NCI-H146 treated with DMSO at 0.1 percent for 48 hours (cell line): ENCODE results near the gene NPDC1.

ENCODE experiments used
- DNase-seq: peaks from one replicate; lab custom pipeline; 2025; ENCODE audit not compliant: unreplicated experiment; lab: John Stamatoyannopoulos, UW

Gene NPDC1

DNA sequence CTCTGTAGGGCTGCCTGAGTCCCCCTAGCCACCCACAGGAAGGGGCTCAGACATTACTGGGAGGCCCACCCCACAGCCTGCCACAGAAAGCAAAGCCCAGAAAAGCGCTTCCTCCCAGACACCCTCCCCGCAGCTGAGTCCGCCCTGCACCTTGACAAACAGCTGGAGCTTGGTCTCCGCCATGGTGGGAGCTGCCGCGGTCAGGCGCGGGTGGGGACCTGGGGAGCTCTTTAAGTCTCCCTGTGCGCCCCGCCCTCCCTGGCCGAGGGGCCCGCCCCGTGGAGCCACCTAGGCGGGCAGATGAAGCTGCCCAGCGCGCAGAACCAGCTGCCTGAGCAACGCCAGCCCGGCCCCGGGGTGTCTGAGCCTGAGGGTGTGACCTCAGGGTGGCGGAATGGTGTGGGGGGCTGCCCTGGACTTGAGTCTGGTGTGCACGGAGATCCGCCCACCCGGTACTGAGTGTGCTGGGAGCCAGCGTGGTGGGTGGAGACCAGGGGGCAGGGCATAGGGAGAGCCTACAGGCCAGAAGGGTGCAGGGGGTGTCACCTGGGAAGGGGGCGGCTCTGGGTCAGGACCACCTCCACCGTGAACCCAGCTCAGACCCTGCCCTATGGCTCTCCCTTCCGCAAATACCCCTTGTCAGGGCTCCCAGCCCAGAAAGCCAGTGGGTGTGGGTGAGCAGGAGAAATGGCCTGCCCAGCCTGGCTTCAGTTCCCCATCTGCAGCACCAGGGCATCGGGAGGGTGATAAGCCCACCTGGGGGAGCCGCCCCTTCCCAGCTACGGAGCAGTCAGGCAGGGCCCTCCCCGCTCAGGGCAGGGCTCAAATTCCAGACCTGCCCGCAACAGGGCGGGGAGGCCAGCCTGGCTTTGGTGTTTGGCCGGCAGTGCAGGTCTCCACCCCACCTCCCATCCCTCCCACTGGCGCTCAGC, 49.4 kb downstream of the NPDC1 start, which contains the start of gene CLIC3:
CLIC3 (minus strand) TSS at position 208 of the 932 bp plus-strand sequence; CDS start at position 183, 25 bp downstream.
- DNase-seq = no peak

DNA sequence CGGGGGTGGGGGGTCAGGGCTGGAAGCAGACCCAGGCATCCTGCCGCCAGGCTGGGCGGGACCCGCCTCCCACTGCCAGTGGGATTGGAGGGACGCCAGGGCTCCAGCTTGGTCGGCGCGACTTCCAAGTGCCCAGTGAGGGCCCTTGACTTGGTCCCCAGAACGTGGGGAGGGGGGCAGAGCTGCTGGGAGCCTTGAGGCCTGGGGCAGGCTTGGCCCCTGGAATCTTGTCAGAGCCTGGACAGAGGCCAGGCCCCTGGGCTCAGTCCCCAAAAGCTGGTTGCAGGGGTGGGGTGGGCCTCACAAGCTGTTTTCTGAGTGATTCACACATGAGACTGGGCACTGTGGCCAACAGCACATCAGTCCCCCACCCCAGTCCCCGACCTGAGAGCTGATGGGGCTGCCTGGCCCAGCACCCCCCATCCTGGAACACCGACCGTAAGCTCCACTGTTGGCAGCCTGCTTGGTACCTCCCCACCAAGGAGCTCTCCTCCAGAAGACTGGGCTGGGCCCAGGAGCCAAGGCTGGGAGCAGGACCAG, 50.1 kb downstream of the NPDC1 start:
- no peak for DNase-seq

DNA sequence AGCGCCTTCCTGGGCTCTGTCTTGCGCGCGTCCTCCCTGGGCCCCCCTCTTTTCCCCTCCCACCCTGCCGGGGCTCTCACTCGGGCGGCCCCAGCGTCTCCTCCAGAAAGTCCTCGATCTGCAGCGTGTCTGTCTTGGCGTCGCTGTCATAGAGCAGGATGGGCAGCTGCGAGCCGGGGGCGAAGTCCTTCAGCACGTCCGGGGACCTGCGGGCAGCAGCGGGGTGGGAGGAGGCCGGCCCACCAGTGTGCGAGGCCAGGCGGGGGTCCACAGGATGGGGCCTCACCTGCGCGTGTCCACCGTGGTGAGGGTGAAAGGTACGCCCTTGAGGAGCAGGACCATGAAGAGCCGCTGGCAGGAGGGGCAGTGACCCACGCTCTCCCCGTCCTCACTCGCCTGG, 50.6 kb downstream of the NPDC1 start:
- DNase-seq = no peak

DNA sequence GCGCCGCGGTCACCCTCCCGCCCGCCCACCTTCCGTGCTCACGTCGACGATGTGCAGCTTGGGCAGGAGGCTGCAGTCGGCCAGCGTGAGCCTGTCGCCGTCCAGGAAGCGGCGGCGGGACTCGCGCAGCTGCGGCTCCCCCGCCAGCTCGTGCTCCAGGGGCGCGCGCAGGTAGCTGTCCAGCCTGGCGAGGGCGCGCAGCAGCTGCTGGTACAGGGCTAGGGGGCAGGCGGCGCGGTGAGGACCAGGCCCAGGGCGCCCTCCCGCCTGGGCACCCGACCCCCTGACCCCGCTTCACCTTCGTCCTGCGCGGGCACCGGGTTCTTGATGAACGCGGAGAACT, 51.1 kb downstream of the NPDC1 start:
- no peak for DNase-seq

DNA sequence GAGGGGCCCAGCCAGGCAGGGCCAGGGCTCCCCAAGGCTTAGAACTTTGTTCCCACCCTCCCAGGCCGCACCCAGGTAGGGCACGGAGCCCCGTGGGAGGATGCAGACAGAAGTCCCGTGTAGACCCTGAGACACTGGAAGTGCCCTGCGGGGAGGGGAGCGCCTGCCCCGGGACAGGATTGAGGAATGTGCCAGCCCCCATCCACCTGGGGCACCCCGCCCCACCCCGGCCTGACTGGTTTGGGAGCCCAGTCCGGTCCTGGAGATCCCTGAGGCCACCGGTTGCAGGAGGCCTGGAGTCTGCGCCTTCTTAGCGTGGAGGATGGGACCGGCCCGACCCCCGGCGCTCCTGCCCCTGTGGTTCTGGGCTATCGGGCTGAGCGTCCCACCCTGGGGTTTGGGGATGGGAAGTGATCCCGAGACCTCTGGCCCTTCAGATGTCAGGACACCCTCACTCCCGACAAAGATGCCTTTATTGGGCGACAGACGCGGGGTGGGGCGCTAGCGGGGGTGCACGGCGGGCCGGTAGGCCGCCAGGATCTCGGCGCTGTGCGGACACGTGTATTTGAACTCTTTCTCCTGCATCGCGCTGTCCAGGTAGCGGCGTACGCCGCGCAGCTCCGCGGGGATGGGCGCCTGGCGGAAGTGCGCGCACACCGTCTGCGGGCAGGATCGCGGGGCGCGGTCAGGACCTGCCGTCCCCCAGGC, 51.6 kb downstream of the NPDC1 start:
- DNase-seq = no peak

DNA sequence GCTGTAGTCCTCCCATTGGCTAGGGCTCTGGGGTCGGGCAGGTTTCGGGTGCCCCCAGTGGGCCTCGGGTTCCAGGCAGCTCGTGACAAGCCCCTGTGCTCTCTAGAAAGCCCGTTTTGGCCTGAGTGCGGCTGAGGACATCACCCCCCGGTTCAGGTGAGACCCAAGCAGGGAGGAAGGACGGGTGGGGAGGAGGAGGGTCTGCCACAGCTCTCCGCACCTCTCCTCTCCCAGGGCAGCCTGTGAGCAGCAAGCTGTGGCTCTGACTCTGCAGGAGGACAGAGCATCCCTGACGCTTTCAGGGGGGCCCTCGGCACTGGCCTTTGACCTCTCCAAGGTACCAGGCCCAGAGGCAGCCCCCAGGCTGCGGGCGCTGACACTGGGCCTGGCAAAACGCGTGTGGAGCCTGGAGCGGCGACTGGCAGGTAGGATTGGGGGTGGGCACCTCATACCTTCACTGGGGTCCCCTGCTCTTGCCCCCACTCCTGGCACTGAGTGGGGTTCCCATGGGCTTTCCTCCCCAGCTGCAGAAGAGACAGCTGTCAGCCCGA, 53.1 kb downstream of the NPDC1 start:
- no peak for DNase-seq

DNA sequence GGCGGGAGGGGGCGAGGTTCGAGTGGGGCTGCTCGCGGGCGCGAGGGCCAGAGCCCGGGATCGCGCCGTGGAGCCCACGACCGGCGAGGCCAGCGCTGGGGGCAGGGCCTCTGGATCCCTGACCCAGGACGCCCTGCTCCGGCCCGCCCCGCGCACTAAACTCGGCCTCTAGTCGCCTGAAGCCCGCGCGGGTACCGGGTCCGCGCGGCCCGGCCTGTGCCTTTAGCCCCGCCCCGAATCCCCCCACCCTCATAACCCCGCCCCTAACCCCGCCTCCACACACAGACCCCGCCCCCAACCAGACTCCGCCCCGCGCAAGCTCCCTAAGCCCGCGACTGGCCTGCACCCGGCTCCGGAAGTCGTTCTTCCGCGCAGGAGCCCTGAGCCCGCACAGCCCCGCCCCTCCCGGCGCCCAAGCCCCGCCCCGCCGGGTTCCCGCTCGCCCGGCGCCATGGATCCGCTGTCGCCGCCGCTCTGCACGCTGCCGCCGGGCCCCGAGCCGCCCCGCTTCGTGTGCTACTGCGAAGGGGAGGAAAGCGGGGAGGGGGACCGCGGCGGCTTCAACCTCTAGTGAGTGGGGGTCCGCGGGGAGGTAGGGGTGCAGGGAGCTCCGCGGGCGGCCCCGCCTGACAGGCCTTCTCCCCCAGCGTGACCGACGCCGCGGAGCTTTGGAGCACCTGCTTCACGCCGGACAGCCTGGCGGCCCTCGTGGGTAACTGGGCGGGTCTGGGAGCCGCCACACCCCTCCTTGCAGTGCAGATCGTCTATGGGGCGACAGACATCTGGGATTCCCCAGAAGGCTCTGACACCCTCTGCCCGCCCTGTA, 53.8 kb downstream of the NPDC1 start, which contains the start of gene PAXX:
PAXX (plus strand) TSS at position 430 of the 826 bp plus-strand sequence; CDS start at position 452, 22 bp downstream.
- DNase-seq = no peak

DNA sequence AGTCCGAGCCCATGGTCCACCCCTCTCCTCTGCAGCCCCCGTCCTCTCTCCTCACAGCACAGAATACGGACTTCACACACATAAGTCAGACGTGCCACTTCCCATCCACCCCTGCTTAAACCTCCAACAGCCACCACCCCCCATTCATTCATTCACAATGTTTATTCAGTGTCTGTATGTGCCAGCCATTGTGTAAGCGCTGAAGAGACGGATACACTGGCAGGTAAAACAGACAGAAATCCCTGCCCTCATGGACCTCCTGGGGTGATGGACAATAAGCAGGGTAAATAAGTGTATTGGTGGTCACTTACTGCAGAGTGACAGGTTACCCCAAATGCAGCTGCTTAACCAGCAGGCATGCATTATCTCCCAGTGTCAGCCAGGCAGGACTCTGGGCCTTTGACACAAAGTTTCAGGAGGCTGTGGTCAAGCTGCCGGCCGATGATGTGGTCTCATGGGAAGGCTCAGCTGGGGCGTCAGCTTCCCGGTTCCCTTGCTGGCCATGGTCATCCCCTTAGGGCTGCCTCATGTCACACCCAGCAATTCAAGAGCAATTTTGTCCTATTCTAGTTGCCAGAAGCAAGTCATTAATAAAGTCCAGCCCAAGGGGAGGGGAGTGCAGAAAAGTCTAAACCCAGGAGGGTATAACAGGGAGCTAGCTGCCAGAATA, 55.6 kb downstream of the NPDC1 start:
- peak; percentile 69 for DNase-seq
